Measurements from ENCODE around the gene CTRL.
"Not testable (repeated sequence)": the region's sequence is repeated elsewhere in the genome, so short reads cannot be mapped to it uniquely, and the experiment has no call there.

Gene CTRL

GRCh38 chr16:67923414-67924116 lies 8.1 kb downstream of the CTRL start:
- no peak for DNase-seq

GRCh38 chr16:67922740-67923139 lies 8.9 kb downstream of the CTRL start:
- DNase-seq, result no peak

- no peak for DNase-seq
Observed at GRCh38 chr16:67922221-67922620, 9.4 kb downstream of the CTRL start.

- DNase-seq, result no peak
Observed at GRCh38 chr16:67919622-67920221, 11.9 kb downstream of the CTRL start.

DNA sequence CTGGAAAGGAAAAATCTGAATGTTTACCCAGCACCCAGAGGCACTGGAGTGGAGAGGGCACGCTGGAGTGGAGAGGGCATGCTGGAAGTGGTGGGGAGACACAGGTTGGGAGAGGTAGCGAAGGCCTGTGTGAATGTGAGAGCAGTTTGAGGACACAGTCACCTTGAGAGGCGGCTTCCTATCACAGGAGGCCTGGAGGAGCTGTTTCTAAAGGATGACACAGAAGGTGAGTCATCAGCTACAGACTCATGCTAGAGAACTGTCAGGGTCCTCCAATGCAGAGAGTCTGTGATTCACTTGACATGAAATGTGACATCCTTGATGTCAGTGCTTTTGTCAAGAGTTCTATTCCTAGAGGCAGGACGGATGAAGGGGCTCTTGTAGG lies 13.8 kb downstream of the CTRL start:
- no peak for DNase-seq

DNA sequence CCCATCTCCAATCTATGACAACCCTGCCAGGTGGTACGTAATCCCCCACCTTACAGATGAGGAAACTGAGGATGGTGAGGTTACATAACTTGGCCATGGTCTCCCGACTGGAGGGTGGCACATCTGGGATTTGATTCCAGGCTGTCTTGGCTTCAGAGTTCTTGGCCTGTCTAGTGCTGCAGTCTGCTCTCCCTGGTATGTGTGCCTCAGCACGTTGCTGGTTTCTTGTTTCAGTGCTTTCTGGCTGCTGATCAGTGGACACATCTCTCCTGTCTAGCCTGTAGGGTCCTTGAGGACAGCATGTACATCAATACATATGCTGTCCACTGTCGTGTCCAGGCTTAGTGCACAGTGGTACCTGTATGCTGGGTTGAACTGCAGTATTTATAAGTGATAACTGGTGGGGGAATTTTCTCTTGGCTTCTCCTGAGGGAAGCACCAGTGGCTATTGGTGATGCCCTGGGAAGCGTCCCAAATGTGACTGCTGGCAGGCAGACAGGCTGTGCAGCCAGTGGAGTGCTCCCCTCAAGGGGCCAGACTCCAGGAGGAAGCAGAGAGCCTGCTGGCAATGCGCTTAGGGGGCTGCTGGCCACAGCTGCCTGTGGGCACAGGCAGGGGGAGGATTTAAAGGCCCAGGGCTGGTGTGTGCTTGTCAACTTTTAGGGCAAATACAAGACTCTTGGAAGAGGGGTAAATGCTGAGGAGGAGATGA lies 14.4 kb downstream of the CTRL start:
- no peak for DNase-seq

GRCh38 chr16:67915831-67916723 lies 15.6 kb downstream of the CTRL start:
- DNase-seq, result no peak

GRCh38 chr16:67915496-67915769 lies 16.2 kb downstream of the CTRL start:
- DNase-seq, result not testable (repeated sequence)

- no peak for DNase-seq
Observed at GRCh38 chr16:67914758-67915495, 16.7 kb downstream of the CTRL start.

- no peak for DNase-seq
Observed at GRCh38 chr16:67910158-67910557, 21.5 kb downstream of the CTRL start.

GRCh38 chr16:67909056-67909742 lies 22.5 kb downstream of the CTRL start:
- DNase-seq, result no peak

GRCh38 chr16:67907397-67908180 lies 24.1 kb downstream of the CTRL start:
- DNase-seq, result no peak

DNA sequence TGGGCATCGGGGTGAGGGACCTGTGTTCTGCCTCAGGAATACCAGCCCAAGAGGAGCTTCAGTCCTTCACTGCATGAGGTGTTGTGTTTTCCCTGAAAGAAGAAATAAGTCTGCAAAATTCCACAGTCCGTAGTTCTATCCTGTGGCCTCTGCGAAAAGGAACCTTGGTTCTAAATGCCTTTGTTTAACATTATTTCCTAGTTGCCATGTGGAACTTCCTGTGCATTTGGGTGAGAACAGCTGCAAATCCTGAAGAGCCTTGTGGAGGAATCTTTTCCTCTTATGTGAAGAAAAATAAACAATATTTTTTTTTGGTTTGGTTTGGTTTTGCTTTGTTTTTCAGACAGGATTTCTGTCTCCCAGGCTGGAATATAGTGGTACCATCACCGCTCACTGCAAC lies 28.8 kb downstream of the CTRL start:
- no peak for DNase-seq

GRCh38 chr16:67901734-67902133 lies 29.9 kb downstream of the CTRL start:
- DNase-seq, result no peak

DNA sequence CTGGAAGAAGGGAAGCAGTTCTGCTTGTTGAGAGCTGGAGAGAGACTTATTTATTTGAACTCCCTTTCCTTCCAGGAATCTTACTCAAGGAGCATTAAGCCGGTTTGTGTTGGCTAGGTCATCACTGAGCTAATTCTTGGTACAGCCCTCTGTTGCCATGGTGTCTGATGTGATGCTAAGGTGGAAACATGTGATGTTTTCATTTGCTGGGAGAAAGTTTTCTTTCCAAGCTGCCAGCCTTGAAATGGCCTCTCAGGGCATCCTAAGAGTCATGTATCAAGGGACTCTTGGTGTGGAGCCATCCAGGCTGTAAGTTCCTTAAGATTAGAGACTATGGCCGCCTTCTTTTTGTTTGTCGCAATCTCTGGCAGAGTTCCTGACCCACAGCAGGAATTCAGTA lies 34.4 kb downstream of the CTRL start:
- DNase-seq, result no peak

- no peak for DNase-seq
Observed at GRCh38 chr16:67893743-67894399, 37.8 kb downstream of the CTRL start.

GRCh38 chr16:67892899-67893742 lies 38.5 kb downstream of the CTRL start, which contains the start of gene PSKH1:
PSKH1 (plus strand) TSS chr16:67893254; CDS start chr16:67908750, 15,496 bp downstream.
- peak; percentile 89 for DNase-seq

DNA sequence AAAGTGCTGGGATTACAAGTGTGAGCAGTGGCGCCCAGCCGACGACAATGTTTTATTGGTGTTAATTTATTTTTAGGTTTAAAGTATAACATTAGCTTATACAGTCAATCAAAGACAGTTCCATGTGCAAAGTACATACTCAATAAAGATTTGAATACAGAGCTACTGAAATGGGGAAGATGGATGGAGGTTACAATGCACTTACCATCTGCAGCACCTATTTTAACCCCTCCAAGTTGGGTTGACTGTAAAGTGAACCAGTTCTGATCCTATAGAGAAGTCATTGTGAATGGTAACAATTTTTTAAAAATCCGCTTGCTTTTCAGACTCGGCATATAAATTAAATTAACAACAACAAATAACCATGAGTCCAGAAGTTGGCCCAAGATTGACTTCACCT lies 39.3 kb downstream of the CTRL start:
- no peak for DNase-seq

DNA sequence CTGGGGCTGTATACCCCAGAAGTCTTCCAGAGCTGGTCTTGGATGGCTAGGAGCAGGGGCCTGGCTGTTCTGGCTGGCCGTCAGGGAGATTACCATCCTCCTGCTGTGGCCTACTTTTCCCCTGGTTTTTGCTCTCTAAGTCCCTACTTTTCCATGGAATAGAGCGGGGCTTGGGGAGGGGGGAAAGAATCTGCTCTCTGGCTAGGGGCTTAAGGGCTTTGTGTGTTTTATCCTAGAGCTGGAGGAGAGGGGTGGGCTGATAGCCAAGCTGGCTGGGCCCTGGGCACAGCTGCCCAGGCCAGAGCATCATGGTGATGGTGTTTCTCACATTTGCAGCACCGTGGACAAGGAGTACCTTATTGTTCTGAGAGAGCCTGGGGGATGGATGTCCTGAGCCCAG lies 43.3 kb downstream of the CTRL start:
- DNase-seq, result no peak

- DNase-seq, result no peak
Observed at GRCh38 chr16:67886387-67886786, 45.3 kb downstream of the CTRL start.

All from NCI-H2227 treated with DMSO at 0.1 percent for 48 hours (cell line).